Midbrain (tissue), 1 donor: ENCODE results near the gene ZNF282.
"Not testable (repeated sequence)": the region's sequence is repeated elsewhere in the genome, so short reads cannot be mapped to it uniquely, and the experiment has no call there.

Experiments used
- DNase-seq: peaks from one replicate; lab custom pipeline; 2025; lab: John Stamatoyannopoulos, UW

ZNF282 gene

DNA sequence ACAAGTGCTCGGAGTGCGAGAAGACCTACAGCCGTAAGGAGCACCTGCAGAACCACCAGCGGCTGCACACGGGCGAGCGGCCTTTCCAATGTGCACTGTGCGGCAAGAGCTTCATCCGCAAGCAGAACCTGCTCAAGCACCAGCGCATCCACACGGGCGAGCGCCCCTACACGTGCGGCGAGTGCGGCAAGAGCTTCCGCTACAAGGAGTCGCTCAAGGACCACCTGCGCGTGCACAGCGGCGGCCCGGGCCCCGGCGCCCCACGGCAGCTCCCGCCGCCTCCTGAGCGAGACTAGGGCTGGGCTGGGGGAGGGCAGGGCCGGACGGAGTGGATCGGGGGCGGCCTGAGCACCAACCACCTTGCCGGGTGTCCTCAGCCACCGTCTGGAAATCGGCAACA is 29.0 kb downstream of the ZNF282 start:
- no peak for DNase-seq

DNA sequence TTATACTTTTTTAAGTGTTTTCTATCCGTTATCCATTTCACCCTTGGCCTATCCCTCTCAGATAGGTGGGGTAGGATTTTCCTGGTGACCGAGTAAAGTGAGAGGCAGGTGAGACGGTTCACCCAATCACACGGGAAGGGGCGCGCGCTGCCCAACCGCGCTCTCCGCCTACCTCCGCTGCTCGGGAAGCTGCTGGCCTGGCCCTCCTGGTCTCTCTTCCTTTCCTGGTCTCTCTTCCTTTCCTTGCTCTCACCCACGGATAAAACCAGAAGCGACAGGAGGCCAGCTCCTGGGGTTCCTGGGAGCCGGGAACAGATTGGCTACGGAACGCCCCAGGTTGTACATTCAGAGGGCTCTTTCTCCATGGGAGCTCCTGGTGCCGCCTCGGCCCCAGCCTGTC is 29.8 kb downstream of the ZNF282 start:
- no peak for DNase-seq

DNA sequence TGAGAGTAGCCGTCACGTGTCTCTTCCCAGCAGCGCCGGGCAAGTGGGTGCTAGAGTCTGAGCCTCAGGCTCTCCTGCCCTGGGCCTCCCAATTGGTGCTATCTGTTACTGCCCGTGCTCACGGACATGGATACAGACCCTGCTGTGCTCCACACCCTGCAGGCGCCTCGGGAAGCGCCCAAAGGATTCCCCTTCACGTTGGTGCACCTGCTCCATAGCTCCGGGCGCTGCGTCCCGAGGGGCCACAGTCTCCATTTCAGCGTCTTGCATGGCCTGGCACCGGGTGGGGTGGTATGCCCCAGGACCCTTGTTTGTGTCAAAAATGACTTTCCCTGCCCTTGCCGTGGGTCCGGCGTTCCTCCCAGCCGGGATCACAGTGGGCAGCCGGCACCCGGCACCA is 30.3 kb downstream of the ZNF282 start:
- DNase-seq = no peak

DNA sequence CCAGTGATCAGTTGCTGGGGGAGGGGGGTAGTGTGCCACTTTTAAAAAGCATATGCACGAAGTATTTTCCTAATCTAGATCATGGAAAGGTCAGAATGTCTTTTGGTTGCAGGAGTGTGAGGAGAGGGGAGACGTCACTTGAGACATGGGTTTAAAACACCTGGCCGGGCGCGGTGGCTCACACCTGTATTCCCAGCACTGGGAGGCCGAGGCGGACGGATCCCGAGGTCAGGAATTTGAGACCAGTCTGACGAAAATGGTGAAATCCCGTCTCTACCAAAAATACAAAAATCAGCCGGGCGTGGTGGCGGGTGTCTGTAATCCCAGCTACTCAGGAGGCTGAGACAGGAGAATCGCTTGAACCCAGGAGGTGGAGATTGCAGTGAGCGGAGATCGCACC is 31.0 kb downstream of the ZNF282 start:
- DNase-seq = not testable (repeated sequence)

DNA sequence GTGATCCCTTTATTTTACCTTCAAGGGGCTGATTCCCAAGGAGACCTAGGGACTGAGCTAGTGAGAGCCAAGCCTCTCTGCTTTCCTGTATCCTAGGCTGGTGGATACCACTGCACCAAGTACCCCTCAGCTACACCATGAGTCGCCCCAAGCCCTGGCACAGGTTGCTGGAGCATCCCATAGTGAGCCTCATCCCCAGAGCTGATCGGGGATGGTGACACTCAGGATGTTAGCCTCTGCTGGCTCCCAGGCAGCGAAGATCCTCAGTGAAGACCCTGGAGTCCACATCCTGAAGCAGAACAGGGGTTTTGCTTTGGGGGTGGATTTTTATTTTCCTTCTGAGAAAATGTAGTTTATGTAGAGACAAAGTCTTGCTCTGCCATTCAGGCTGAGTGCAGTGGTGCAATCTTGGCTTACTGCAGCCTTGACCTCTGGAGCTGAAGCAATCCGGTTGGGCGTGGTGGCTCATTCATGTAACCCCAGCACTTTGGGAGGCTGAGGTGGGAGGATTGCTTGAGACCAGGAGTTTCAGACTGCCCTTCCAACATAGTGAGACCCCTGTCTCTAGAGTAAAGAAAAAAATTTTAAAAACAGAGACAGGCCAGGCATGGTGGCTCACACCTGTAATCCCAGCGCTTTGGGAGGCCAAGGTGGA is 31.6 kb downstream of the ZNF282 start:
- no peak for DNase-seq

DNA sequence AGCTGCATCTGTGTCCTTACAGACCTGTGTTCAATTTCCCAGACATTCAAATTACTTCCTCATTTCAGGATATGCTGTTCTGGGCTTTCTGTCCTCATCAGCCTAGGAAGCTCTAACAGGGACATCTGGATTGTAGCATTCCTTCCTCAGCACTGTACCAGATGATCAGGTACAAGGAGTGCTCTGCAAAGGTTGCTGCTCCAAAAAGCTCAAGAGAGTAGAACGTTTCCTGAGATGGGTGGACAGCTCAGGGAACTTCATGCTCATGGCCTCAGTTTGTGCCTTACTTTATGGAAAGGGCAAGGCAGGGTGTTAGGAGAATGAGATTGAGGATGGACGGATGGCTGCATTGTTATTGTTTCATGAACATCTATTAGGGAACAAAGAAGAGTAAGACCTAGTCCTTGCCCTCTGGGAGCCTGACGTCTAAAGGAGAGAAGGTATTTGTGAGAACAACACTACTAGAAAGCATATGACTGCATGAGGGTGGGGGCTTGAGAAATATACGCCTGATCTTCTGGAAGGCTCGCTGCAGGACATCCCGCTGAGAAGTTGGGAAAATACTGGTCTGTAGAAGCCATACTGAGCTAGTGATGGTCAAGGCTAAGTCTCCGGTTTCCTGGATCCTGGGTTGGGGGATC is 33.6 kb downstream of the ZNF282 start:
- DNase-seq = no peak

DNA sequence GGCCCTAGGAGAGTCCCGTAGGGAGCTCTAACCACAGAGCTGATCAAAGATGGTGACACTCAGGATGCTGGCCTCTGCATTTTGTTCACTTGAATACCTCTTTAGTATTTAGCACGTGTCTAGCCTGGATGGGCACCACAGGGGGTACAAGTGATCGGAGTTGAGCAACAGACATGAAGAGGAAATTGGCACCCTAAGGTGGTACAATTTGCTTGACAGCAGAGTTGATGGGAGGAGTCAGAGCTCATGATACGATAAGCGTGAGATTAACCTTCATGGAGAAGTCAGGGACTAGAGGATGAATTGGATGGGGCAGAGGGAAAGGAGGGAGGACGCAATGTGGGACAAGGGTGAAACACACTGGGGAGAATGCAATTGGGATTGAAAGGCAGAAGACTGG is 34.2 kb downstream of the ZNF282 start:
- DNase-seq = no peak

DNA sequence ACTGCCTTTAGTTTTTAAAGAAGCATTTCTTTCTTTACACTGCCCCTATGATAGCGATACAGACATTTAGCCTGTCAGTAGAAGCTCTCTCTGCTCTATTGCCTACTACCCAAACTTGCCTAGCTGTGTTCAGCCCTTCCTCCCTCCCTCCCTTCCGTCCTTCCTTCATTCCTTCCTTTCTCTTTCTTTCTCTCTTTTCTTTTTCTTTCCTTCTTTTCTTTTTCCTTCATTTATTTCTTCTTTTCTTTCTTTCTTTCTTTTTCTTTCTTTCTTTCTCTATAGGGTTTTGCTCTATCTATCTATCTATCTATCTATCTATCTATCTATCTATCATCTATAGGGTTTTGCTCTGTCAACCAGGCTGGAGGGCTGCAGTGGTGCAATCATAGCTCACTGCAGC is 37.0 kb downstream of the ZNF282 start:
- DNase-seq = no peak

DNA sequence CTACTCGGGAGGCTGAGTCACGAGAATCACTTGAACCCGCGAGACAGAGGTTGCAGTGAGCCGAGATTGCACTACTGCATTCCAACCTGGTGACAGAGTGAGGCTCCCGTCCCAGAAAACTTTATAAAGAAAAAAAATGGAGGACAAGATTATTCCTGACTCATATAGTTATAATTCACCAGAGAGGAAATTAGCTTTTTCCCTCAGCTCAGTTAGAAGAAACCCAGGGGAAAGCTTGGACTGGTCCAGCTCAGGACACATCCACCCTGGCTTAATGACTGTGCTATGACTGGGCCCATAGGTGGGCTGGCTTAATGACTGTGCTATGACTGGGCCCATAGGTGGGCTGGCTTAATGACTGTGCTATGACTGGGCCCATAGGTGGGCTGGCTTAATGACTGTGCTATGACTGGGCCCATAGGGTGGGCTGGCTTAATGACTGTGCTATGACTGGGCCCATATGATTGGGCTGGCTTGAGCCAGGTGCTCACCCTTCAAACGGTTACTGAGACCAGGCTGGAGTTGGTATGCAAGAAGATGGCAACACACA is 38.4 kb downstream of the ZNF282 start:
- not testable (repeated sequence) for DNase-seq

DNA sequence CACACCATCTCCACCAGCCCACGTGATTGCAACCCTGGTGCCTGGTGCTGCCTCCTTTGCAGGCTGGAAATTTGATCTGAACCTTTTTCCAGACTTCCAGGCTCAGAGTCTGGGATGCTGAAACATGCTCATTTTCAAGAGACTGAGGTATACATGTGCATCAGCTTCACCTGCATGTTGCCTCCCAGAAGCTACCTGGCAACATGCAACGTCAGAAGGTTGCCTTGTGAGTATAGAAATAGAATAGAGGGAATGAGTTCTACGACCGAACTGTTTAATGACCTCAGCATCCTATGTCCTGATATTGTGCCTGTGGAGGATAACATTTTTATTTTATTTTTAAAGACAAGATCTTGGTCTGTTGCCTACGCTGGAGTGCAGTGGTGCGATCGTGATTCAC is 42.2 kb downstream of the ZNF282 start:
- DNase-seq = no peak

DNA sequence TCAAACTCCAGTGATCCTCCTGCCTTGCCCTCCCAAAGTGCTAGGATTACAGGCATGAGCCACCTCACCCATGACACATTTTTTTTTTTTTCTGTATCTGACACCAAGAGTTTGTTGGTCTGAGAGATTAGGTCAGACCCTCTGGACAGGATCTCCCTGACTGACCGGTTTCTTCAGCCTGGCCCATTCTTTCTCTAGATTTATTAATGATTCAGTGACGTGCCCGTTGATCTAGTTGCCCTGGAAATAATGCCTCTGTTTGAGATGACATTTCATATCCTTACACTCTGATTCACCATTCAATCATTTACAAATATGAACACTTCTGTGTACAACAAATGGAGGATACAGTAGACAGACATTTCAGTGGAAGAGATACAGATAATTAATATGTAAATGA is 42.7 kb downstream of the ZNF282 start:
- no peak for DNase-seq

DNA sequence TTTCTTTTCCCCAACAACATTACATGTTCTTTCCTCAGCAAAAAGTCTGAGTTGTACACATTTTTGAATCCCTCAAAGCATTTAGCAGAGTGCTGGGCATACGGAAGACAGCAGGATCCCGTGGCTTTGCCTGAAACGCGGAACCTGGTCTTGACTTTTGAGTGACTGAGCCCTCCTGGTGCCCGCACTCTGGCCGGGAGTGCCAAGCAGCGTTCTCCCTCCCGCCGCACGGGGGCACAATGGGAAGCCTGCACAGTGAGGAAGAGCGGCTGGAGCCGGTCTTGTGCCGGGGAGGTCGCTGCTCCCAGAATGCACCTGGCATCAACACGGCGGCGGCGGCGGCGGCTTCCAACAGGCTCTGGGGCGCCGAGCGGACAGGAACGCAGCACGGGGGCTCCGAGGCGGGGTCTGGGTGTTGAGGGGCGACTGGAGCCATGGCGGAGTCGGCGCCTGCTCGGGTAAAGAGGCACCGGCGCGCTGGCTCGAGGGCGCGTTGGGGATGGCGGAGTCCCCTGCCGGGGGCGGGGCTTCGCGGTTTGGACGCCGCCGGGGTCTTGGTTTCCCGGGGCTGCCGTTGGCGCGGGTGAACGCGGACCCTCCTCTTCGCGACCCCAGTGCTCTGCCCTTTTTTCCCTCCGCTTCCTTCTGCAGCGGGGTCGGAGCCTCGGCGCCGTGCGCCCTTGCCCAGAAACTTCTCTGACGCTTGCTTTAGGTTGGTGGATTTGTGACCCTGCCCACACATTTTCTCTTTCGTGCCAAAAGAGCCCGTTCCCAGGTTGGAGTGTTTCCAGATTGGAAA is 44.2 kb downstream of the ZNF282 start, which contains the start of gene ZNF212:
Gene ZNF212, plus strand, starts transcription at position 307 of the 799 bp plus-strand sequence. Its CDS starts 128 bp downstream, at position 435.
- peak; percentile 93 for DNase-seq

DNA sequence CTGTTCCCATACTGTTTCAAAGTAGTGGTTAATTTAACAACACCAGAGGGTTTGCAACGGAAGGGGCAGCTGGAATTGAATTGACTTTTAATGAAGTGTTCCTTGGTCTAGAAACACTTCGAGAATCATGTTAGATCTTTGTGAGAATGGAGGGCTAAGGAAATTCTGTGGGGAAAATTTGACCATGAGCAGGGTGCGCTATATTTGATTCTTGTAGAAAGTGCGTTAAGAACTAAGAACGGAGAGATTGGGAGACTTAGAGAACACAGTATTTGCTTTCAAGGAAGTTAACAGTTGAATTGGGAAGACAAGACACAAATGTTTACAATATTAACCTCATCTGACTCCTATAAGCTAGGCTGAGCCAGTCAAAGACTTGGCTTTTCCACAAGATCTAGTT is 45.3 kb downstream of the ZNF282 start:
- DNase-seq = no peak

DNA sequence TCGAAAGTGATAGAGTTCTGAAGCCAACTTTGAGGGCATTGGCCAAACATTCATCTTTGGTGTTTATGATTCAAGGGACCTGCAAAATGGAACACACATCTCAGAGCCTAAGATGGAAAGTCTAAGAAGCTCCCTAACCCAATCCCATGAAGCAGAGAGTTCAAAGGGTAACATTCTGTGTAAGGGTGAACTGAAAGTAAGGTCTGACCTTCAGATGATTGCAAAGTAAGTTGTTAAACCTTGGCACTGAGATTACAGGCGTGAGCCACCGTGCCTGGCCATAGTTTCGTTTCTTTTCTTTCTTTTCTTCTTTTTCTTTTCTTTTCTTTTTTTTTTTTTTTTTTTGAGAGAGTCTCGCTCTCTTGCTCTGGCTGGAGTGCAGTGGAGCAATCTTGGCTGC is 46.4 kb downstream of the ZNF282 start:
- no peak for DNase-seq

DNA sequence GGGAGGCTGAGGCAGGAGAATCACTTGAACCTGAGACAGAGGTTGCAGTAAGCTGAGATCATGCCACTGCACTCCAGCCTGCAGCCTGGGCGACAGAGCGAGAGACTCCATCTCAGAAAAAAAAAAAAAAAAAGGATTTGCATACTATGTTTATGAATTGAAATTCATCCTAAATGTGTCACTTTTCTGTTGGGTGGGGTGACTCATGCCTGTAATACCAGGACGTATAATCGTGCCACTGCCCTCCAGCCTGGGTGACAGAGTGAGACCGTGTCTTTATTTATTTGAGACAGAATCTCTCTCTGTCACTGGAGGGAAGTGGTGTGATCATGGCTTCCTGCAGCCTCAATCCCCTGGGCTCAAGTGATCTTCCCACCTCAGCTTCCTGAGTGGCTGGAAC is 49.9 kb downstream of the ZNF282 start:
- DNase-seq = no peak

DNA sequence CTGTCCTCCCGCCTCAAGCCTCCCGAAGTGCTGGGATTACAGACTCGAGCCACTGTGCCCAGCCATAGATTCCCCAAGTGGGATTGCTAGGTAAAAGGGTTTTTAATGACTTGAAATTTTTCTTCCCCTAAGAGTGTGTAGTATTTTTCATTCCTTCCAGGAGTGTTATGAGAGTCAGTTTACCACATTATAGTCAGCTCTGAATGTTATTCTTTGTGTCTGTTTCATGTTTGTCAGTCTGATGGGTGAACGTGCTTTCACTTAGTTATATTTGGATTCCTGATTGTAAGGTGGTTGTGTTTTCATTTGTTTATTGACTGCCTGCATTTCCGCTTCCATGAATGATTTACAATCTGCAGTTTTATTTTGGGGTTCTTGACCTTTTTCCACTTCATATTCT is 50.4 kb downstream of the ZNF282 start:
- DNase-seq = no peak

DNA sequence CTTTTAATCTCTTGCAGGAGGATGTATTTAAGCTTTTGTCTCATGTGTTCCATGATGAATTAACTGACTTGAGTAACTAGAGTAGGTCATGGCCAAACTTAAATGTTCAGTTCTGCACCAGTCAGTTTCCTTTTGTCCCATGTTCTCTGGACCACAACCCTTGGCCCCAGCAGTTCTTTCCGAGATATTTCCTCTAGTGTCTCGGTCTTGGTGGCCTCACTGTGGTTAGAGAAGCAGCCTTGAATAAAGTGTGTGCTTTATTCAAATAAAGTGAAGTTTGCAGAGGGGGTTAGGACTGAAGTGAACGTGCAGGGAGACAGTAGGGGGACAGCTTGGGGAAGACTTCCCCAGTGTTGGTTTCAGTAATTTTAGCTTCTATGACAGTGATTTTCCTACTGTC is 53.4 kb downstream of the ZNF282 start:
- DNase-seq = no peak

DNA sequence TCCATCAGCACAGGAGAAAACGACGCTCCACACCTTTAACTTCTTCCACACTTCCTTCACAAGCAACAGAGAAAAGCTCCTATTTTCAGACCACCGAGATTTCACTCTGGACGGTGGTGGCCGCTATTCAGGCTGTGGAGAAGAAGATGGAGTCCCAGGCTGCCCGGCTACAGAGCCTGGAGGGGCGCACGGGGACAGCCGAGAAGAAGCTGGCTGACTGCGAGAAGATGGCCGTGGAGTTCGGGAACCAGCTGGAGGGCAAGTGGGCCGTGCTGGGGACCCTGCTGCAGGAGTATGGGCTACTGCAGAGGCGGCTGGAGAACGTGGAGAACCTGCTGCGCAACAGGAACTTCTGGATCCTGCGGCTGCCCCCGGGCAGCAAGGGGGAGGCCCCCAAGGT is 54.8 kb downstream of the ZNF282 start:
- not testable (repeated sequence) for DNase-seq

DNA sequence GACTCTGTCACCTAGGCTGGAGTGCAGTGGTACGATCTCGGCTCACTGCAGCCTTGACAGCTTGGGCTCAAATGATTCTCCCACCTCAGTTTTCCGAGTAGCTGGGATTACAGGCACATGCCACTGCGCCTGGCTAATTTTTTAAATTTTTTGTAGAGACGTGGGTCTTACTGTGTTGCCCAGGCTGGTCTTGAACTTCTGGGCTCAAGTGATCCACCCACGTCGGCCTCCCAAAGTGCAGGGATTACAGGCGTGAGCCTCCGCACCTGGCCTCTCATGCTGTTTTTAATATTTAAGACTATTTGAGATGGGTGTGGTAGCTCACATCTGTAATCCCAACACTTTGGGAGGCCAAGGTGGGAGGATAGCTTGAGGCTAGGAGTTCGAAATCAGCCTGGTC is 56.2 kb downstream of the ZNF282 start:
- not testable (repeated sequence) for DNase-seq

DNA sequence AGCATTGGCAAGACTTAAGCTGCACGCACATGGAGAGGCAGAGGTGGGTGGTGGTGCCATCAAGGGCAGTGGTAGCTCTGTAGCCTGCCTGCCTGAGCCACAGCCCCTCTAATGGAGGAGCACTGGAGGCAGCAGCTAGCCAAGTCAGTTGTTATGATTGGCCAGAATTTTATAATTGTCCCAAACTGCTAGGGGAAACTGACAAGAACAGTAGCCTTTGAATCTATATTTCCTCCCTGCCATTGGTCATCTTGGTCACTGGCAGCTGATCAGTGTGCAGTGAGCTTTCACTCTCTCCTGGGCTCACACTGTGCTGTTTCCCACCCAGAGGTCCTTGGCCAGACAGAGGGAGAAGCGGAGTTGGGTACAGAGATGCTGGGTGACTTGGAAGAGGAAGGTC is 57.0 kb downstream of the ZNF282 start:
- DNase-seq = no peak

DNA sequence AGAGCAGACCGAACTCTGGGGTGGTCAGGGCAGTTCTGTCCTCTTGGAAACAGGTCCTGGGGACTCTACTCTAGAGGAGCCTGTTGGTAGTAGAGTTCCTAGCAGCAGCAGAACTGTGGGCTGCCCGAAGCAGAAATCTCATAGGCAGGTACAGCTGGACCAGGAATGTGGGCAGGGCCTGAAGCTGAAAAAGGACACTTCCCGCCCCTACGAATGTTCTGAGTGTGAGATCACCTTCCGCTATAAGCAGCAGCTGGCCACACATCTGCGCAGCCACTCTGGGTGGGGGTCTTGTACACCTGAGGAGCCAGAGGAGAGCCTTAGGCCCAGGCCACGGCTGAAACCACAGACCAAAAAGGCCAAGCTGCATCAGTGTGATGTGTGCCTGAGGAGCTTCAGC is 58.3 kb downstream of the ZNF282 start:
- DNase-seq = no peak

DNA sequence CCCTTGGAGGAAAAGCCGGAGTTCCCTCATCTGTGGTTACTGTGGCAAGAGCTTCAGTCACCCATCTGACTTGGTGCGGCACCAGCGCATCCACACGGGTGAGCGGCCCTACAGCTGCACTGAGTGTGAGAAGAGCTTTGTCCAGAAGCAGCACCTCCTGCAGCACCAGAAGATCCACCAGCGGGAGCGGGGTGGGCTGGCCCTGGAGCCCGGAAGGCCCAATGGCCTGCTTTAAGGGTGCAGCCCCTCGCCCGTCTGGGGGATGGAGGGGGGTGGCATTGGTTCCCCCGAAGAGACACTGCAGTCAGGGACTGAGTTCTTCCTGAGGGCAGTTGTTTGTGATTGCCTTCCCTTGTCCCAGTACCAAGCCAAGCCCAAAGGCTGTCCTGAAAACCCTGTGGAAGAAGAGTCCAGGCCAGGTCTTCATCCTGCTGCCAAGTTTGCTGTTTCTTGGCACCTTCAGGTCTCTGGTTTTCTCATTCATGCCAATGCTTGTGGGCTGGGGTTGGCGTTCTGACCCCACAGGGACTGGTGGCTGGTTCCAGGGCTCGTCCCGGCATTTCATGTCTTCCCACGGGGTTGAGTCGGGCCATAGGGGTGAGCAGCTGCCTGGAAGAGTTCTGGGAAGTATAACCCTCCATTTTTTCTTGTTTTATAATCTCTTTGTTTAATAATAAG is 59.0 kb downstream of the ZNF282 start:
- DNase-seq = peak; percentile 11
